HEK293T (cell line): Measurements from ENCODE around the gene KAZALD1.

Source experiments
- ARNT ChIP-seq: fragments of 450-650 bp; IDR thresholded peaks from 2 replicates; pipeline ENCODE4 v1.6.1; 2017; ENCODE audit warnings: mild to moderate bottlenecking
- CTBP1 ChIP-seq: fragments of 450-650 bp; IDR thresholded peaks from 2 replicates; pipeline ENCODE4 v1.6.1; 2016; ENCODE audit warnings: borderline replicate concordance
- ELF4 ChIP-seq: fragments of 450-650 bp; IDR thresholded peaks from 2 replicates; pipeline ENCODE4 v1.6.1; 2017; ENCODE audit warnings: antibody characterized with exemption
- FOXA1 ChIP-seq: fragments of 450-650 bp; IDR thresholded peaks from 2 replicates; pipeline ENCODE4 v1.6.1; 2016; ENCODE audit warnings: mild to moderate bottlenecking
- FOXK2 ChIP-seq: fragments of 450-650 bp; IDR thresholded peaks from 2 replicates; pipeline ENCODE4 v1.6.1; 2016; ENCODE audit warnings: mild to moderate bottlenecking
- FOXM1 ChIP-seq: fragments of 450-650 bp; IDR thresholded peaks from 2 replicates; pipeline ENCODE4 v1.6.1; 2017; ENCODE audit warnings: mild to moderate bottlenecking, borderline replicate concordance
- L3MBTL2 ChIP-seq: fragments of 450-650 bp; conservative IDR thresholded peaks from 2 replicates; pipeline ENCODE4 v1.6.1; 2016; ENCODE audit warnings: mild to moderate bottlenecking
- NFRKB ChIP-seq: fragments of 450-650 bp; IDR thresholded peaks from 2 replicates; pipeline ENCODE4 v1.6.1; 2016; ENCODE audit warnings: mild to moderate bottlenecking, moderate library complexity
- SP1 ChIP-seq: fragments of 450-650 bp; IDR thresholded peaks from 2 replicates; pipeline ENCODE4 v1.6.1; 2017
- SUZ12 ChIP-seq: fragments of 450-650 bp; IDR thresholded peaks from 2 replicates; pipeline ENCODE4 v1.6.1; 2016; ENCODE audit warnings: mild to moderate bottlenecking
- TARDBP ChIP-seq: fragments of 450-650 bp; IDR thresholded peaks from 2 replicates; pipeline ENCODE4 v1.6.1; 2016
- ZNF384 ChIP-seq: fragments of 450-650 bp; IDR thresholded peaks from 2 replicates; pipeline ENCODE4 v1.6.1; 2016
- TF ChIP-seq, protein P1 (sequence below): fragments of 450-650 bp; IDR thresholded peaks from 2 replicates; pipeline ENCODE4 v1.6.1; 2016

DNA sequence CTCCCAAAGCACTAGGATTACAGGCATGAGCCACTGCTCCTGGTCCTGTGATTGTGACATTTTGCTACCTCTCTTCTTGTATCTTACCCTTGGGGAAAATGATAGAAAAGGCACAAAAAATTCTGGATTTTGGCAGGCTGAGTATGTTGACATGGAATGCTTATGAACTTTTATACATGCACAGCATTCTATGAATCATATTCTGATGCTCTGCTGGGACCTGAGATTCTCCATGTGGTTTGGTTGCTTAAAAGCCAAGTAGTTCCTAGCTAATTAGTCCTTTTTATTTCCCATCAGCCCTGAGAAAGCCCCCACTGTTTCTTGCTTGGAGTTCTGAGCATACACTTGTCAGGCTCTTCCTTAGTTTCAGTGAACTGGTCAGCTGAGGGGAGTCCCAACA lies 8.3 kb upstream of the KAZALD1 start:
- TF ChIP-seq FOXM1 (no peak), TARDBP (no peak), FOXK2 (no peak), FOXA1 (no peak), CTBP1 (no peak), SP1 (no peak), ELF4 (no peak), ARNT (no peak), NFRKB (no peak), SUZ12 (no peak), L3MBTL2 (no peak), ZNF384 (no peak)
- TF ChIP-seq, protein P1, sequence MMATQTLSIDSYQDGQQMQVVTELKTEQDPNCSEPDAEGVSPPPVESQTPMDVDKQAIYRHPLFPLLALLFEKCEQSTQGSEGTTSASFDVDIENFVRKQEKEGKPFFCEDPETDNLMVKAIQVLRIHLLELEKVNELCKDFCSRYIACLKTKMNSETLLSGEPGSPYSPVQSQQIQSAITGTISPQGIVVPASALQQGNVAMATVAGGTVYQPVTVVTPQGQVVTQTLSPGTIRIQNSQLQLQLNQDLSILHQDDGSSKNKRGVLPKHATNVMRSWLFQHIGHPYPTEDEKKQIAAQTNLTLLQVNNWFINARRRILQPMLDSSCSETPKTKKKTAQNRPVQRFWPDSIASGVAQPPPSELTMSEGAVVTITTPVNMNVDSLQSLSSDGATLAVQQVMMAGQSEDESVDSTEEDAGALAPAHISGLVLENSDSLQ, result no peak
